Coronary artery (tissue), 2 donors: Measurements from ENCODE around the gene CRCP.
"Not testable (repeated sequence)": the region's sequence is repeated elsewhere in the genome, so short reads cannot be mapped to it uniquely, and the experiment has no call there.

ENCODE experiments used
- DNase-seq: peaks from one replicate; pipeline ENCODE4 v3.0.0-alpha.2; 2017; ENCODE audit warnings: low spot score
- H3K27ac ChIP-seq, 2 donors: fragments of 200-600 bp; sonication (generic); one replicate each; pipeline ENCODE4 v1.5.1; 2016 to 2019
- H3K4me3 ChIP-seq: fragments of 200-600 bp; sonication (generic); 2 replicates; pipeline ENCODE4 v1.5.1; 2016; ENCODE audit warnings: mild to moderate bottlenecking, moderate library complexity
- CTCF ChIP-seq: fragments of 200-600 bp; sonication (generic); IDR thresholded peaks from one replicate; pipeline ENCODE4 v1.5.1; 2019; ENCODE audit warnings: antibody characterized with exemption

CRCP gene

GRCh38 chr7:66140924-66141323 is 26.3 kb downstream of the CRCP start:
- no peak for TF ChIP-seq CTCF
- Histone ChIP-seq H3K27ac (no peak overlapping the region), H3K4me3 (no peak overlapping the region)
- DNase-seq, result no peak

- H3K27ac ChIP-seq, result no peak overlapping the region
- TF ChIP-seq CTCF, result no peak
- H3K4me3 ChIP-seq, result no peak overlapping the region
- no peak for DNase-seq
These were observed 27.7 kb downstream of the CRCP start for GRCh38 chr7:66142334-66142733.

- no peak for TF ChIP-seq CTCF
- Histone ChIP-seq H3K27ac (peak overlapping the region in 1 of 2 donors; percentile 32), H3K4me3 (no peak overlapping the region)
- no peak for DNase-seq
These were observed 28.3 kb downstream of the CRCP start for GRCh38 chr7:66142996-66143395.

- no peak for DNase-seq
- TF ChIP-seq CTCF, result no peak
- Histone ChIP-seq H3K4me3 (no peak overlapping the region), H3K27ac (no peak overlapping the region)
These were observed 29.3 kb downstream of the CRCP start for GRCh38 chr7:66143876-66144332.

GRCh38 chr7:66145400-66146104 is 30.9 kb downstream of the CRCP start:
- no peak for TF ChIP-seq CTCF
- Histone ChIP-seq H3K27ac (peak overlapping the region in 1 of 2 donors; percentile 46), H3K4me3 (no peak overlapping the region)
- no peak for DNase-seq

GRCh38 chr7:66146701-66147100 is 32.1 kb downstream of the CRCP start:
- no peak for TF ChIP-seq CTCF
- H3K27ac ChIP-seq, result peak overlapping the region in 1 of 2 donors; percentile 69
- no peak overlapping the region for H3K4me3 ChIP-seq
- no peak for DNase-seq

GRCh38 chr7:66147657-66148056 is 33.0 kb downstream of the CRCP start:
- H3K4me3 ChIP-seq, H3K27ac ChIP-seq, DNase-seq: not testable (repeated sequence)
